ENCODE data around the gene TJP1. TPM values are rescaled to one million over a fixed set of nuclear protein-coding genes. Genes with fewer than 3 reads are reported as not detected.
"Not testable (repeated sequence)": the region's sequence is repeated elsewhere in the genome, so short reads cannot be mapped to it uniquely, and the experiment has no call there.

Gene TJP1
- total RNA-seq, 8 experiments from 2014 or later, result 25.1 to 375 (median 57.5) TPM

GRCh38 chr15:29699791-29700190 lies 122.5 kb downstream of the TJP1 start:
- no peak for ATAC-seq (replicated peaks in 6 of 8)
- no peaks in the 10 kb centered on the region for H3K4me1 ChIP-seq (replicated peaks in 1 of 2)
- no peak overlapping the region for H3K27ac ChIP-seq
- in situ Hi-C loops (cut with MboI; ENCODE audit: low pct_unique_long_range_greater_than_20kb in 2 of 9, low sequenced_read_pairs in 9 of 9, unreplicated experiment in 9 of 9), result loop anchor here in 1 of 9 experiments (25.0 kb wide), 1 partner anchor 363 kb away; no protein-coding TSS in a partner anchor
- no peak overlapping the region for H3K4me3 ChIP-seq
- WGBS, 10 experiments, result 81 to 100% (median 91%) methylated on average over 1 to 8 of the region's 8 CpGs; no CpG with 5 or more reads in 2 of the 10 experiments

DNA sequence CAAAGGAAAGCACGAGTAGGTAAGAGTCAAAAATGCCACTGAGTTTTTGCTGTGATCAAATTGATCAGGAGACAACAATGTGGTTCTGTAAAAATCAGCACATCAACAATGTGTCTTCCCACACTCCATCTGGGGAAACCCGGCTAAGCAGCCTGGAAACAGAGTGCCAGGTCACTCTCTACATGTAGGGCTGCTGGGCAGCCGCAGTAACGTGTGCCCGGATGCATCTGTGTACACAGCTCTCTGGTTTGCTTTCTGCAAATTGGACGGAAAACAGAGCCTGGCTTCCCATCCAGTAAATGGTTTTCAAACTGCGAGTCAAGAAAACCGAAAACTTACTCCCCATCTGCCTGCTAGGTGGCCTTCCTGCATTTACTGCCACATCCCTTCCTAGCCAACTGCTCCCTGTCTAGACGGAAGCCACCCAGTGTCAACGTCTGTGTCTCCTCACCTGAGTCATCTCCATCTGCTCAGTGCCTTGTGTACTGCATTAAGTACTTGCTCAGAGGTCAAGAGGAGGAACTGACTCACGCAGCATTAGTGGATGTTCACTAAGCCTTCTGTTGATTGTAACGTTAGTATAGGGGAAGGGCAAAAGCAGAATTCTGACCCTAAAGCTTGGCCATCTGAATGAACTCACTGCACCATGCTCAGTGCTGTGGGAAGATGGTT lies 124.1 kb downstream of the TJP1 start:
- no peaks in the 10 kb centered on the region for H3K4me1 ChIP-seq (replicated peaks in 1 of 2)
- H3K4me3 ChIP-seq, result no peak overlapping the region
- peak in 7 of 8 experiments; percentile 49 to 94 (median 64) for ATAC-seq (replicated peaks in 6 of 8)
- WGBS, 10 experiments, result 60 to 93% (median 87%) methylated on average over 2 to 10 of the region's 12 CpGs; no CpG with 5 or more reads in 2 of the 10 experiments
- H3K27ac ChIP-seq, result no peak overlapping the region
- in situ Hi-C loops (cut with MboI; ENCODE audit: low pct_unique_long_range_greater_than_20kb in 2 of 9, low sequenced_read_pairs in 9 of 9, unreplicated experiment in 9 of 9), result loop anchor here in 1 of 9 experiments (25.0 kb wide), 1 partner anchor 364 kb away; no protein-coding TSS in a partner anchor

DNA sequence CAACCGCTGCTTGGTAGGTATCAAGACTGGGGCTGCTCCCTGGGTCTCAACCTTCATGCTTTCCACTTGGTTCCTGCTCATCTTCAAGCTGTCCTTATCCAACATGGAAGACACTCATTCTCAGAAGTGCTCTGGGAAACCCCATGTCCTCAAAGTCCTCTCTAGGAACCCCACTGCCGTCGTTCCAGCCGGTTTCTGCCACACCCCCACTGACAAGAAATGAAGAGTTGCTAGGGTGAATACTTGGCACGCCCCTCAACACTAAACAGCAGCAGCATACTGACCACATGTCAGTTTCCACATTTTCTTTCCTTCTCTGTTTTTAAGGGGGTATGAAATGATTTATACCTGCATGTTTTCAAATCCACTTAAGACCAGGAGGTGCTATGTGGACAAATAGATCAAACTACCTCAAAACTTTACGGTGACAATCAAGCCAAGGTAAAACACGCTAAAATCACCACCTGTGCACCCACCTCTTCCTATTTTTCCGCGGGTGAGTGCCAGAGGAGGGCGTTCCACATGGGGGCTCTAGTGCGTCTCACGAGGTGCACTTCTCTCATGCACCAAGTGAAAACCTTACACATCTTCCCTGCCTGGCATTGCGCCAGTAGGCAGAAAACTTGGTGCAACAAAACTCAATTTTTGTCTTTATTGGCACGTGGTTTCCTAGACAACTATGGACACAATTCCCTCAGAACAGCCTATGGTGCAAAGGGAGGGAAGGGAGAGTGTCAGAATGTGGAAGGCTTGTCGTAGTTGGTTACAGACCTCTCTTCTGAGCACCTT lies 125.1 kb downstream of the TJP1 start:
- Histone ChIP-seq H3K4me3 (no peak overlapping the region), H3K27ac (no peak overlapping the region), H3K4me1 (replicated peaks in 1 of 2) (no peaks in the 10 kb centered on the region)
- peak in 1 of 8 experiments; percentile 37 for ATAC-seq (replicated peaks in 6 of 8)
- WGBS, 10 experiments, result 79 to 100% (median 93%) methylated on average over 3 to 9 of the region's 15 CpGs; no CpG with 5 or more reads in 2 of the 10 experiments
- in situ Hi-C loops (cut with MboI; ENCODE audit: low pct_unique_long_range_greater_than_20kb in 2 of 9, low sequenced_read_pairs in 9 of 9, unreplicated experiment in 9 of 9), result loop anchor here in 1 of 9 experiments (25.0 kb wide), 1 partner anchor 365 kb away; no protein-coding TSS in a partner anchor

- H3K4me1 ChIP-seq (replicated peaks in 1 of 2); H3K4me3 ChIP-seq; ATAC-seq (replicated peaks in 6 of 8); H3K27ac ChIP-seq: not testable (repeated sequence)
- 80 to 100% (median 100%) methylated on average over 1 to 7 of the region's 7 CpGs; no CpG with 5 or more reads in 3 of the 10 experiments for WGBS, 10 experiments
- in situ Hi-C loops (cut with MboI; ENCODE audit: low pct_unique_long_range_greater_than_20kb in 2 of 9, low sequenced_read_pairs in 9 of 9, unreplicated experiment in 9 of 9), result loop anchor here in 1 of 9 experiments (25.0 kb wide), 1 partner anchor 366 kb away; no protein-coding TSS in a partner anchor
Measured at GRCh38 chr15:29696506-29696905, 125.8 kb downstream of the TJP1 start.

GRCh38 chr15:29695489-29696167 lies 126.6 kb downstream of the TJP1 start:
- Histone ChIP-seq H3K4me3 (no peak overlapping the region), H3K27ac (no peak overlapping the region), H3K4me1 (replicated peaks in 1 of 2) (no peaks in the 10 kb centered on the region)
- peak in 2 of 8 experiments; percentile 6 to 34 for ATAC-seq (replicated peaks in 6 of 8)
- in situ Hi-C loops (cut with MboI; ENCODE audit: low pct_unique_long_range_greater_than_20kb in 2 of 9, low sequenced_read_pairs in 9 of 9, unreplicated experiment in 9 of 9), result loop anchor here in 1 of 9 experiments (25.0 kb wide), 1 partner anchor 367 kb away; no protein-coding TSS in a partner anchor
- WGBS, 10 experiments, result 76 to 93% (median 90%) methylated on average over 1 to 7 of the region's 7 CpGs

DNA sequence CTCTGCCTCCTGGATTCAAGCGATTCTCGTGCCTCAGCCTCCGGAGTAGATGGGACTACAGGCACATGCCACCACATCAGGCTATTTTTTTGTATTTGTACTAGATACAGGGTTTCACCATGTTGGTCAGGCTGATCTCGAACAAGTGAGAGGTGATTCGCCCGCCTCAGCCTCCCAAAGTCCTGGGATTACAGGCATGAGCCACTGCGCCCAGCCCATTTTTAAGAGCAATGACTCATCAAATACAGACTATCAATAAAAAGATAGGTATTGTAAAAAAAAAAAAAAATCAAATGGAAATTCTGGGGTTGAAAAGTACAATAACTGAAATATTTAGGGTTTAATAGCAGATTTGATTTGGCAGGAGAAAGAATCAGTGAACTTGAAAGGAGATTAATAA lies 129.0 kb downstream of the TJP1 start:
- H3K4me3 ChIP-seq, result no peak overlapping the region
- 89 to 100% (median 100%) methylated on average over 1 to 7 of the region's 7 CpGs; no CpG with 5 or more reads in 1 of the 10 experiments for WGBS, 10 experiments
- in situ Hi-C loops (cut with MboI; ENCODE audit: low pct_unique_long_range_greater_than_20kb in 2 of 9, low sequenced_read_pairs in 9 of 9, unreplicated experiment in 9 of 9), result loop anchor here in 1 of 9 experiments (25.0 kb wide), 1 partner anchor 369 kb away; no protein-coding TSS in a partner anchor
- no peak for ATAC-seq (replicated peaks in 6 of 8)
- H3K27ac ChIP-seq, result no peak overlapping the region
- peaks cover 4 to 9% of the 10 kb centered on the region in 2 donors for H3K4me1 ChIP-seq (replicated peaks in 1 of 2)

- Histone ChIP-seq H3K27ac (no peak overlapping the region), H3K4me3 (no peak overlapping the region), H3K4me1 (replicated peaks in 1 of 2) (peaks cover 4 to 12% of the 10 kb centered on the region in 2 donors)
- 57% methylated on average over 2 of the region's 2 CpGs; no CpG with 5 or more reads in 9 of the 10 experiments for WGBS, 10 experiments
- in situ Hi-C loops (cut with MboI; ENCODE audit: low pct_unique_long_range_greater_than_20kb in 2 of 9, low sequenced_read_pairs in 9 of 9, unreplicated experiment in 9 of 9), result loop anchor here in 1 of 9 experiments (25.0 kb wide), 1 partner anchor 370 kb away; no protein-coding TSS in a partner anchor
- ATAC-seq (replicated peaks in 6 of 8), result peak in 3 of 8 experiments; percentile 7 to 20 (median 15)
Measured at GRCh38 chr15:29692527-29692926, 129.7 kb downstream of the TJP1 start.

GRCh38 chr15:29690765-29691475 lies 131.3 kb downstream of the TJP1 start:
- 0 to 100% (median 63%) methylated on average over 1 to 5 of the region's 7 CpGs; no CpG with 5 or more reads in 1 of the 10 experiments for WGBS, 10 experiments
- Histone ChIP-seq H3K27ac (no peak overlapping the region), H3K4me3 (no peak overlapping the region), H3K4me1 (replicated peaks in 1 of 2) (peaks cover 6 to 15% of the 10 kb centered on the region in 2 donors)
- in situ Hi-C loops (cut with MboI; ENCODE audit: low pct_unique_long_range_greater_than_20kb in 2 of 9, low sequenced_read_pairs in 9 of 9, unreplicated experiment in 9 of 9), result loop anchor here in 1 of 9 experiments (25.0 kb wide), 1 partner anchor 371 kb away; no protein-coding TSS in a partner anchor
- ATAC-seq (replicated peaks in 6 of 8), result peak in 3 of 8 experiments; percentile 3 to 45 (median 42)

GRCh38 chr15:29689287-29689986 lies 132.8 kb downstream of the TJP1 start:
- ATAC-seq (replicated peaks in 6 of 8), result peak in 1 of 8 experiments; percentile 4
- 70 to 100% (median 83%) methylated on average over 1 to 2 of the region's 6 CpGs; no CpG with 5 or more reads in 7 of the 10 experiments for WGBS, 10 experiments
- Histone ChIP-seq H3K27ac (no peak overlapping the region), H3K4me3 (no peak overlapping the region), H3K4me1 (replicated peaks in 1 of 2) (peaks cover 6 to 25% of the 10 kb centered on the region in 2 donors)
- in situ Hi-C loops (cut with MboI; ENCODE audit: low pct_unique_long_range_greater_than_20kb in 2 of 9, low sequenced_read_pairs in 9 of 9, unreplicated experiment in 9 of 9), result loop anchor here in 1 of 9 experiments (25.0 kb wide), 1 partner anchor 373 kb away; no protein-coding TSS in a partner anchor

DNA sequence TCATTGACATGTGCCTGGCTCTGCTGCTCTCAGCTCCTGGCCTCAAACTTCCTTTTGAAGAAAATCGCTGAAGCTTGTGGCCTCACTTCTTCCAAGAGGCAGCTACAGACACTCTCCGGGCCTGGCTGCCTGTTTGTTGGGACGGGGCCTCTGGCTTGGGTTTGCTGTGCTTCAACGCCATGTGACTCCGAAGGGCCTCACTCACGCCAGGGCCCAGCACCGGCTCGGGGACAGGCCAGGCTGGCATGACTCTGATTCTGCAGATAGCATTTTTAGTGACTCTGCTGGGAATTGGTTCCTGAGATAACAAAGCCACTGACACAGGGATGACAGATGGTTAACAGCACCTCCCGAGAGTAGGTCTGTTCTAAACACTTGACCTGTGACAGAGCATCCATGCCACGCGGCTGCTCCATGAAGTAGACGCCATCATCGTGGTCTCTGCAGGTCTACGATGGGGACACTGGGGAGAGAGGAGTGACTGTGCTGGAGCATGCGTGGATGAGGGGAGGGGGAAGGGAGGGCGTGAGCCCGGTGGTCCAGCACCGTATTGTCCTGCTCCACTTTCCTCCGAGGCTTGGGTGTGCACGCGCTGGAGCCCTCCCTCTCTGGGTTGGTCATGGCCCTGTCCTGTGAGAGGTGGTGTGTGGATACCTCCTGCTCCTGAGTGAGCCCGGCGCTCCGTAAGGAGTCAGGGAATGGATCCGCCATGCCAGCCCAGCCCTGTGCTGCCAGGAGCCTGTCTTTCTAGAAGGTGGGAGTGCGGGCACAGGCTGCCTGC lies 133.6 kb downstream of the TJP1 start:
- in situ Hi-C loops (cut with MboI; ENCODE audit: low pct_unique_long_range_greater_than_20kb in 2 of 9, low sequenced_read_pairs in 9 of 9, unreplicated experiment in 9 of 9), result loop anchor here in 1 of 9 experiments (25.0 kb wide), 1 partner anchor 374 kb away; no protein-coding TSS in a partner anchor
- peaks cover 6 to 25% of the 10 kb centered on the region in 2 donors for H3K4me1 ChIP-seq (replicated peaks in 1 of 2)
- WGBS, 10 experiments, result 39 to 100% (median 65%) methylated on average over 1 to 11 of the region's 26 CpGs; no CpG with 5 or more reads in 4 of the 10 experiments
- ATAC-seq (replicated peaks in 6 of 8), result peak in 6 of 8 experiments; percentile 12 to 74 (median 66)
- H3K4me3 ChIP-seq, result no peak overlapping the region
- peak overlapping the region in 1 of 2 donors; percentile 6 for H3K27ac ChIP-seq
